ENCODE data around the gene DERA. TPM values are rescaled to one million over a fixed set of nuclear protein-coding genes. Genes with fewer than 3 reads are reported as not detected.
"Not testable (repeated sequence)": the region's sequence is repeated elsewhere in the genome, so short reads cannot be mapped to it uniquely, and the experiment has no call there.

DERA gene
- total and polyA plus RNA-seq, 4 experiments from 2014 or later: 11.2 to 52.2 (median 18.5) TPM

DNA sequence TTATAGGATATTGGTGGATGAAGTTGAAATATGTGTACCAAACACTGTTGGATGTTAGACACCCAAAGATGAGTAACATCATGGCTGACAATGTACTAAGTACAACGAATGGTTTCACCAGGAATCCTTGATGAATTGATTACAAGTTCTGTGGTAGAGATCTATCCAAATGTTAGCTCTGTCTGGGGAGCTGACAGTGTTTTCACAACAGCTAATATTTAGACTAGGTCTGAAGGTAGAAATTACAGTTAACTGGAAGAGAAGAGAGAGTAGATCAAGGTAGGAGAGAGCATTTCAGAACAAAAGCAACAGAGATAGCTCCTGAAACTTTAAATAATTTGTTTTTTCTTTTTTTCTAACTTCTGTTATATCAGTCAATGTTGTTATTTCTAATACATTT, 44.9 kb downstream of the DERA start:
- Histone ChIP-seq H3K4me1 (ENCODE audit: insufficient read depth, low read length) (no peaks in the 10 kb centered on the region), H3K27me3 (ENCODE audit: insufficient read depth, low read length) (no peaks in the 10 kb centered on the region), H3K27ac (ENCODE audit: low read depth, low read length) (no peak overlapping the region), H3K36me3 (ENCODE audit: insufficient read depth, low read length) (no peaks in the 10 kb centered on the region), H3K4me3 (ENCODE audit: low read length in 2 of 2) (no peak overlapping the region), H3K9me3 (ENCODE audit: control insufficient read depth in 1 of 2, low read length in 2 of 2) (no peaks in the 10 kb centered on the region)
- no peak overlapping the region for H3K27ac Mint-ChIP-seq
- H3K36me3 Mint-ChIP-seq: peaks cover 30 to 53% of the 10 kb centered on the region in 2 donors
- POLR2A ChIA-PET (ENCODE audit: partially characterized antibody): no interaction called here
- intact Hi-C loops (cut with micrococcal nuclease): no loop called here
- CTCF ChIA-PET (ENCODE audit: partially characterized antibody): no interaction called here
- peaks cover 0 to 2% (median 0%) of the 10 kb centered on the region in 8 donors for H3K9me3 Mint-ChIP-seq
- DNase-seq: no peak
- H3K27me3 Mint-ChIP-seq: no peaks in the 10 kb centered on the region
- H3K4me1 Mint-ChIP-seq: peaks cover 0 to 1% (median under 1%) of the 10 kb centered on the region in 4 donors
- H3K4me3 Mint-ChIP-seq: no peak overlapping the region

GRCh38 chr12:15956413-15957185, 45.5 kb downstream of the DERA start:
- Histone ChIP-seq H3K4me3 (ENCODE audit: low read length in 2 of 2) (no peak overlapping the region), H3K27ac (ENCODE audit: low read depth, low read length) (no peak overlapping the region), H3K36me3 (ENCODE audit: insufficient read depth, low read length) (no peaks in the 10 kb centered on the region), H3K27me3 (ENCODE audit: insufficient read depth, low read length) (no peaks in the 10 kb centered on the region), H3K9me3 (ENCODE audit: control insufficient read depth in 1 of 2, low read length in 2 of 2) (no peaks in the 10 kb centered on the region), H3K4me1 (ENCODE audit: insufficient read depth, low read length) (no peaks in the 10 kb centered on the region)
- H3K36me3 Mint-ChIP-seq: peaks cover 32 to 58% of the 10 kb centered on the region in 2 donors
- DNase-seq: no peak
- peaks cover 0 to 2% (median 0%) of the 10 kb centered on the region in 8 donors for H3K9me3 Mint-ChIP-seq
- H3K27ac Mint-ChIP-seq: no peak overlapping the region
- no peak overlapping the region for H3K4me3 Mint-ChIP-seq
- ChIA-PET POLR2A (ENCODE audit: partially characterized antibody) (no interaction called here), CTCF (ENCODE audit: partially characterized antibody) (no interaction called here)
- intact Hi-C loops (cut with micrococcal nuclease): no loop called here
- H3K27me3 Mint-ChIP-seq: no peaks in the 10 kb centered on the region
- peaks cover 0 to 1% (median under 1%) of the 10 kb centered on the region in 4 donors for H3K4me1 Mint-ChIP-seq

GRCh38 chr12:15962760-15963159, 51.6 kb downstream of the DERA start:
- CTCF ChIA-PET (ENCODE audit: partially characterized antibody): no interaction called here

DNA sequence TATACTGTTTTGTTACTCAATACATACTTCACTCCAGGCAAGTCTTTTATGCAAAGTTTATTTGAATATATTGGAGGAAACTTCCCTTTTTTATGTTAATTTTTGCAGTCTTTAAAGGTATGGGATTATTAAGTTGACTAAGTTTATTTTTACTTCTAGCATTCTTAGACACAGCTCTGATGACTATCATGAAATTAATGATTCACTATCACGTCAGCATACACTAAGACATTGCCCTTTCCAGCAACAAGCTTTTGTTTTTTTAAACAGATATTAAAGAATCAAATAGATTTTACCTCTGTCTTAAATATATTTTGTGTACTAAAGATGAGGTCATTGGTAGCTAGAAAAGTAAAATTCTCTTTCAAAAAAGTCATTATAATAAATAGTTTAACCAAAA, 52.1 kb downstream of the DERA start:
- POLR2A ChIA-PET (ENCODE audit: partially characterized antibody): no interaction called here
- no peak overlapping the region for H3K27ac ChIP-seq (ENCODE audit: low read depth, low read length)
- no peaks in the 10 kb centered on the region for H3K4me1 Mint-ChIP-seq

More at GRCh38 chr12:15962760-15963159, 51.6 kb downstream of the DERA start:
- no peaks in the 10 kb centered on the region for H3K4me1 ChIP-seq (ENCODE audit: insufficient read depth, low read length)
- POLR2A ChIA-PET (ENCODE audit: partially characterized antibody): no interaction called here
- H3K4me3 ChIP-seq (ENCODE audit: low read length in 2 of 2): no peak overlapping the region
- no peaks in the 10 kb centered on the region for H3K27me3 ChIP-seq (ENCODE audit: insufficient read depth, low read length)
- H3K27me3 Mint-ChIP-seq: no peaks in the 10 kb centered on the region
- no peaks in the 10 kb centered on the region for H3K36me3 ChIP-seq (ENCODE audit: insufficient read depth, low read length)
- H3K36me3 Mint-ChIP-seq: peaks cover 59 to 69% of the 10 kb centered on the region in 2 donors
- no peaks in the 10 kb centered on the region for H3K9me3 ChIP-seq (ENCODE audit: control insufficient read depth in 1 of 2, low read length in 2 of 2)
- no peak overlapping the region for H3K4me3 Mint-ChIP-seq
- no peak overlapping the region for H3K27ac ChIP-seq (ENCODE audit: low read depth, low read length)
- no peak for DNase-seq
- intact Hi-C loops (cut with micrococcal nuclease): no loop called here
- no peaks in the 10 kb centered on the region for H3K4me1 Mint-ChIP-seq
- H3K9me3 Mint-ChIP-seq: peaks cover 0 to 2% (median 0%) of the 10 kb centered on the region in 8 donors
- H3K27ac Mint-ChIP-seq: no peak overlapping the region

GRCh38 chr12:15966426-15966825, 55.3 kb downstream of the DERA start:
- CTCF ChIA-PET (ENCODE audit: partially characterized antibody): no interaction called here
- H3K27ac ChIP-seq (ENCODE audit: low read depth, low read length): no peak overlapping the region

More for the DNA sequence above, 52.1 kb downstream of the DERA start:
- DNase-seq: no peak
- intact Hi-C loops (cut with micrococcal nuclease): no loop called here
- Mint-ChIP-seq H3K4me3 (no peak overlapping the region), H3K36me3 (peaks cover 59 to 66% of the 10 kb centered on the region in 2 donors), H3K9me3 (peaks cover 0 to 2% (median 0%) of the 10 kb centered on the region in 8 donors), H3K27me3 (no peaks in the 10 kb centered on the region), H3K27ac (no peak overlapping the region)
- Histone ChIP-seq H3K9me3 (ENCODE audit: control insufficient read depth in 1 of 2, low read length in 2 of 2) (no peaks in the 10 kb centered on the region), H3K4me3 (ENCODE audit: low read length in 2 of 2) (no peak overlapping the region), H3K36me3 (ENCODE audit: insufficient read depth, low read length) (no peaks in the 10 kb centered on the region), H3K4me1 (ENCODE audit: insufficient read depth, low read length) (no peaks in the 10 kb centered on the region), H3K27me3 (ENCODE audit: insufficient read depth, low read length) (no peaks in the 10 kb centered on the region)
- CTCF ChIA-PET (ENCODE audit: partially characterized antibody): no interaction called here

DNA sequence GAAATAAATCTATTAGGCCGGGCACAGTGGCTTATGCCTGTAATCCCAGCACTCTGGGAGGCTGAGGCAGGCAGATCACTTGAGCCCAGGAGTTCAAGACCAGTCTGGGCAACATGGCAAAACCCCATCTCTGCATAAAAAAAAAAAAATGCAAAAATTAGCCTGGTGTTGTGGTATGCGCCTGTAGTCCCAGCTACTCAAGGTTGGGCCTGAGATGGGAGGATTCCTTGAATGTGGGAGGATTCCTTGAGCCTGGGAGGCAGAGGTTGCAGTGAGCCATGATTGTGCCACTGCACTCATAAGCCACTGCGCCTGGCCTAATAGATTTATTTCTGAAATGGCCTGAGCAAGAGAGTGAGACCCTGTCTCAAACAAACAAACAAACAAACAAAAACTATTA, 55.9 kb downstream of the DERA start:
- H3K27me3 Mint-ChIP-seq; intact Hi-C loops (cut with micrococcal nuclease): not testable (repeated sequence)
- peaks cover 60 to 65% of the 10 kb centered on the region in 2 donors for H3K36me3 Mint-ChIP-seq

More at GRCh38 chr12:15966426-15966825, 55.3 kb downstream of the DERA start:
- Histone ChIP-seq H3K36me3 (ENCODE audit: insufficient read depth, low read length) (no peaks in the 10 kb centered on the region), H3K4me1 (ENCODE audit: insufficient read depth, low read length) (no peaks in the 10 kb centered on the region), H3K27me3 (ENCODE audit: insufficient read depth, low read length) (no peaks in the 10 kb centered on the region), H3K9me3 (ENCODE audit: control insufficient read depth in 1 of 2, low read length in 2 of 2) (no peaks in the 10 kb centered on the region), H3K4me3 (ENCODE audit: low read length in 2 of 2) (no peak overlapping the region)
- Mint-ChIP-seq H3K27ac (no peak overlapping the region), H3K9me3 (no peaks in the 10 kb centered on the region), H3K4me3 (no peak overlapping the region), H3K36me3 (peaks cover 59 to 70% of the 10 kb centered on the region in 2 donors), H3K4me1 (no peaks in the 10 kb centered on the region), H3K27me3 (no peaks in the 10 kb centered on the region)
- intact Hi-C loops (cut with micrococcal nuclease): no loop called here
- POLR2A ChIA-PET (ENCODE audit: partially characterized antibody): no interaction called here
- DNase-seq: no peak

GRCh38 chr12:15971211-15971610, 60.1 kb downstream of the DERA start:
- Histone ChIP-seq H3K27ac (ENCODE audit: low read depth, low read length) (no peak overlapping the region), H3K27me3 (ENCODE audit: insufficient read depth, low read length) (no peaks in the 10 kb centered on the region), H3K36me3 (ENCODE audit: insufficient read depth, low read length) (no peaks in the 10 kb centered on the region), H3K4me3 (ENCODE audit: low read length in 2 of 2) (no peak overlapping the region), H3K4me1 (ENCODE audit: insufficient read depth, low read length) (no peaks in the 10 kb centered on the region), H3K9me3 (ENCODE audit: control insufficient read depth in 1 of 2, low read length in 2 of 2) (no peaks in the 10 kb centered on the region)
- ChIA-PET POLR2A (ENCODE audit: partially characterized antibody) (no interaction called here), CTCF (ENCODE audit: partially characterized antibody) (no interaction called here)
- H3K27ac Mint-ChIP-seq: no peak overlapping the region
- intact Hi-C loops (cut with micrococcal nuclease): no loop called here
- no peaks in the 10 kb centered on the region for H3K27me3 Mint-ChIP-seq
- H3K4me3 Mint-ChIP-seq: no peak overlapping the region
- H3K4me1 Mint-ChIP-seq: no peaks in the 10 kb centered on the region
- H3K36me3 Mint-ChIP-seq: peaks cover 34 to 52% of the 10 kb centered on the region in 2 donors
- H3K9me3 Mint-ChIP-seq: no peaks in the 10 kb centered on the region
- DNase-seq: no peak

More for the DNA sequence above, 55.9 kb downstream of the DERA start:
- CTCF ChIA-PET (ENCODE audit: partially characterized antibody); H3K4me1 ChIP-seq (ENCODE audit: insufficient read depth, low read length); H3K27me3 ChIP-seq (ENCODE audit: insufficient read depth, low read length); H3K4me3 ChIP-seq (ENCODE audit: low read length in 2 of 2); H3K4me3 Mint-ChIP-seq; H3K9me3 ChIP-seq (ENCODE audit: control insufficient read depth in 1 of 2, low read length in 2 of 2); H3K27ac ChIP-seq (ENCODE audit: low read depth, low read length); H3K4me1 Mint-ChIP-seq; DNase-seq; H3K9me3 Mint-ChIP-seq; H3K36me3 ChIP-seq (ENCODE audit: insufficient read depth, low read length); POLR2A ChIA-PET (ENCODE audit: partially characterized antibody): not testable (repeated sequence)
- H3K27ac Mint-ChIP-seq: peak overlapping the region in 1 of 7 donors; percentile 57

Measured in CD4-positive, alpha-beta memory T cell (primary cell).